MM.1S (cell line): ENCODE results near the gene LGI1.

Experiments
- EZH2 ChIP-seq: fragments of 300-600 bp; sonication (generic); optimal IDR thresholded peaks from 2 replicates; pipeline ENCODE3; 2017; ENCODE audit warnings: low read depth, mild to moderate bottlenecking, antibody characterized with exemption, low read length, mixed read lengths
- EZH2phosphoT487 ChIP-seq: fragments of 300-600 bp; sonication (generic); IDR thresholded peaks from 2 replicates; pipeline ENCODE4 v1.6.1; 2018; ENCODE audit warnings: antibody characterized with exemption, low read length
- TF ChIP-seq, protein P1 (sequence below): fragments of 300-600 bp; sonication (generic); IDR thresholded peaks from 2 replicates; pipeline ENCODE4 v1.5.1; 2016; ENCODE audit warnings: antibody characterized with exemption, low read length, mixed read lengths

DNA sequence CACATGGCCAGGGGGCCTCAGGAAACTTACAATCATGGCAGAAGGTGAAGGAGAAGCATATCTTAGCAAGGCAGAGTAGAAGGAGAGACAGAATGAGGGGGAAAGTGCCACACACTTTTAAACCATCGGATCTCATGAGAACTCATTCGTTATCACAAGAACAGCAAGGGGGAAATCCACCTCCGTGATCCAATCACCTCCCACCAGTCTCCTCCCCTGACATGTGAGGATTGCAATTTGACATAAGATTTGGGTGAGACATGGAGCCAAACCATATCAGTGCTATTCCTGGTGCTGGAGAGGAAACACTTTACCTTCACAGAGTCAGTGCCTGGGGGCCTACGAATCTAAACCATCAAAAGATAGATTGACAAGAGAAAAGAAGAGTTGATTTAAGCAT lies 61.8 kb downstream of the LGI1 start:
- TF ChIP-seq, protein P1, sequence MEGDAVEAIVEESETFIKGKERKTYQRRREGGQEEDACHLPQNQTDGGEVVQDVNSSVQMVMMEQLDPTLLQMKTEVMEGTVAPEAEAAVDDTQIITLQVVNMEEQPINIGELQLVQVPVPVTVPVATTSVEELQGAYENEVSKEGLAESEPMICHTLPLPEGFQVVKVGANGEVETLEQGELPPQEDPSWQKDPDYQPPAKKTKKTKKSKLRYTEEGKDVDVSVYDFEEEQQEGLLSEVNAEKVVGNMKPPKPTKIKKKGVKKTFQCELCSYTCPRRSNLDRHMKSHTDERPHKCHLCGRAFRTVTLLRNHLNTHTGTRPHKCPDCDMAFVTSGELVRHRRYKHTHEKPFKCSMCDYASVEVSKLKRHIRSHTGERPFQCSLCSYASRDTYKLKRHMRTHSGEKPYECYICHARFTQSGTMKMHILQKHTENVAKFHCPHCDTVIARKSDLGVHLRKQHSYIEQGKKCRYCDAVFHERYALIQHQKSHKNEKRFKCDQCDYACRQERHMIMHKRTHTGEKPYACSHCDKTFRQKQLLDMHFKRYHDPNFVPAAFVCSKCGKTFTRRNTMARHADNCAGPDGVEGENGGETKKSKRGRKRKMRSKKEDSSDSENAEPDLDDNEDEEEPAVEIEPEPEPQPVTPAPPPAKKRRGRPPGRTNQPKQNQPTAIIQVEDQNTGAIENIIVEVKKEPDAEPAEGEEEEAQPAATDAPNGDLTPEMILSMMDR, result no peak
- TF ChIP-seq EZH2, result no peak
- no peak for TF ChIP-seq EZH2phosphoT487
